Measurements from ENCODE around the gene SBK1.

DNA sequence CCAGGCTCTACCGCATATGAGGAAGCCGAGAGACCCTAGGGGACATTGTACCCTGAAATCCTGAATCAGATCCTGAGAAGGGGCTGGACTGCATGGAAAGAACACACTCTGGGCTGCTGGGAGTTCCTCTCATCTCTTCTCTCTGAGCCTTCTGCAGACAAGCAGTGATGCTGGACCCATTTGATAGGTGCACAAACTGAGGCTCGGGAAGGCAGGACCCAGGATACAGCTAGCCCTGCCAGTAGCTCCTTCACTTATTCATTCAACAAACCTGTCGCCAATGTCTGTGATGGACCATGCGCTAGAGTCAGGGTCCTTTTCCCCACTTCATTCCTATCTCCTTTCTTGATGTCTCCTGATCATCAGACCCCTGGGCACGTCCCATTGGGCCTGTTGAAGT lies 1.9 kb downstream of the SBK1 start:
- no peak for TF ChIP-seq EZH2 (IDR thresholded peaks at IDR 0.05; ENCODE audit: insufficient read depth, poor library complexity, severe bottlenecking)
- TF ChIP-seq EZH2phosphoT487 (IDR thresholded peaks at IDR 0.05; ENCODE audit: insufficient read depth, low read depth) = no peak
